Effector memory CD4-positive, alpha-beta T cell (primary cell): Measurements from ENCODE around the gene CDH20.

Experiments
- DNase-seq, 3 donors: peaks; one replicate each; pipeline ENCODE4 v3.0.0-alpha.2; 2020
- H3K27ac ChIP-seq: 2 replicates; pipeline ENCODE4 v1.7.0; 2013; ENCODE audit warnings: mild to moderate bottlenecking, low read length, moderate library complexity; ENCODE audit not compliant: insufficient read depth, poor library complexity, severe bottlenecking
- H3K27me3 ChIP-seq: replicated peaks from 2 replicates; pipeline ENCODE4 v1.7.0; 2013; ENCODE audit warnings: mild to moderate bottlenecking, low read length; ENCODE audit not compliant: insufficient read depth, control insufficient read depth, poor library complexity, severe bottlenecking
- H3K36me3 ChIP-seq: 2 replicates; pipeline ENCODE4 v1.7.0; 2013; ENCODE audit warnings: mild to moderate bottlenecking, low read length, moderate library complexity; ENCODE audit not compliant: control insufficient read depth, insufficient read depth
- H3K4me1 ChIP-seq: 2 replicates; pipeline ENCODE4 v1.7.0; 2013; ENCODE audit warnings: low read length, mild to moderate bottlenecking; ENCODE audit not compliant: control insufficient read depth, insufficient read depth, poor library complexity, severe bottlenecking
- H3K4me3 ChIP-seq: 2 replicates; pipeline ENCODE4 v1.7.0; 2013; ENCODE audit warnings: low read length, low read depth, mild to moderate bottlenecking; ENCODE audit not compliant: insufficient read depth, poor library complexity, severe bottlenecking
- H3K9me3 ChIP-seq: 2 replicates; pipeline ENCODE4 v1.7.0; 2013; ENCODE audit warnings: mild to moderate bottlenecking, low read length, moderate library complexity; ENCODE audit not compliant: control insufficient read depth

Gene CDH20

DNA sequence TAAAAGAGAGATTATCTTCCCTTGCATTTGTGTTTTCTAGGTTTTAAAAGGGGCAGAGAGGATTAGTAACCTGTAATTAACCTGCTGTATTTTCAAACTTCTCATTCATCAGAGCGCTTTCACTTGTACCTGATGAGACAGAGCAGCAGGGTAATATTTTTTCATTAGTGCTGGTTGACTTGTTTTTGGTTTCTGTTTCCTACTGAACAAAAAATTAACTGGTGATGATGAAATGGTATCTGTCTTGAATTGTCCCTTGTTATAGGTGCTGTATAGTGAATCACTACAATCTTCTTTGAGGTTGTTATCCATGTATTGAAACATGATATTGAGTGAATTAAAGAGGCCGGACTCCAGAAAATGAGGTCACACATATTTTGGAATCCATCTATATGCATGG lies 37.9 kb downstream of the CDH20 start:
- no peaks in the 10 kb centered on the region for H3K36me3 ChIP-seq
- no peaks in the 10 kb centered on the region for H3K27me3 ChIP-seq
- no peak for DNase-seq
- no peak overlapping the region for H3K4me3 ChIP-seq
- no peak overlapping the region for H3K27ac ChIP-seq
- H3K9me3 ChIP-seq = no peaks in the 10 kb centered on the region
- H3K4me1 ChIP-seq = no peaks in the 10 kb centered on the region

- Histone ChIP-seq H3K4me3 (no peak overlapping the region), H3K27me3 (no peaks in the 10 kb centered on the region), H3K9me3 (no peaks in the 10 kb centered on the region), H3K36me3 (no peaks in the 10 kb centered on the region), H3K27ac (no peak overlapping the region), H3K4me1 (no peaks in the 10 kb centered on the region)
- DNase-seq = no peak
These were observed 46.6 kb downstream of the CDH20 start for GRCh38 chr18:61379827-61380226.

- no peaks in the 10 kb centered on the region for H3K27me3 ChIP-seq
- no peaks in the 10 kb centered on the region for H3K36me3 ChIP-seq
- H3K9me3 ChIP-seq = no peaks in the 10 kb centered on the region
- no peak overlapping the region for H3K27ac ChIP-seq
- no peak for DNase-seq
- H3K4me1 ChIP-seq = no peaks in the 10 kb centered on the region
- H3K4me3 ChIP-seq = no peak overlapping the region
These were observed 54.8 kb downstream of the CDH20 start for GRCh38 chr18:61388010-61388409.

GRCh38 chr18:61394983-61395382 lies 61.8 kb downstream of the CDH20 start:
- no peak for DNase-seq
- Histone ChIP-seq H3K9me3 (no peaks in the 10 kb centered on the region), H3K27me3 (no peaks in the 10 kb centered on the region), H3K4me1 (no peaks in the 10 kb centered on the region), H3K4me3 (no peak overlapping the region), H3K36me3 (no peaks in the 10 kb centered on the region), H3K27ac (no peak overlapping the region)

- Histone ChIP-seq H3K9me3 (no peaks in the 10 kb centered on the region), H3K27me3 (no peaks in the 10 kb centered on the region), H3K27ac (no peak overlapping the region)
These were observed 64.0 kb downstream of the CDH20 start for GRCh38 chr18:61397222-61397621.

DNA sequence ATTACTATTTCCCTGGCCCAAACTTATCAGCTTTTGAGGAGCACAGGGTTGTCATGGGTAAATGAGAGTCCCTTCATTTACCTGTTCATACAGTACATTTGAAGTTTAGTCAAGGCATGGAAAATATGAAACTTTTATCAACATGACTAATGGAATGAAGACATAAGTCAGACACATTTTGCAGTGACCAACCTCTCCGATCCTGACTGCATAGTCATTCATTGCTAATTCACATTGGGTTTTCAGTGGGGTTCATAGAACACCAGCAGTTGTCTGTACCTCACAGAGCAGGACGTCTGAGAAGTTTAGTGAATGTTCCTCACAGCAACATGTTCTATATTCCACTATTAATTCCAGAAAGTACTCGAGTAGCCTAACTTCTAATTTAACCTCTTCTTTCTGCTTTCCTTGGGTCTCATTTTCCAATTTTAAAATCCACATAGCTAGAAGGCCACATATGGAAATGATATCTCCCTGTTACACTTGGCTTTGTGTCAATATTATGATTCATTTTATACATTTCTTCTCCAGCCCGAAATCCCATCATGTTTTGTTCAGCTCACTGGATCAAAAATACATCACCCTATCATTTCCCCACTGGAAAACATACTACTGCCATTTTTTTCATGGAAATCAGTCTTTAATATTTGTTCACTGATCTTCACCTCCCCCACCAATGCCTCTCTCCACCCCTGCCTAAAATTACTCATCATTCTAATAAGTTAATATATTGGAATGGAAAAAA lies 65.9 kb downstream of the CDH20 start:
- Histone ChIP-seq H3K9me3 (no peaks in the 10 kb centered on the region), H3K27me3 (no peaks in the 10 kb centered on the region), H3K4me1 (no peaks in the 10 kb centered on the region), H3K4me3 (no peak overlapping the region), H3K27ac (no peak overlapping the region), H3K36me3 (no peaks in the 10 kb centered on the region)
- no peak for DNase-seq

More at GRCh38 chr18:61397222-61397621, 64.0 kb downstream of the CDH20 start:
- no peaks in the 10 kb centered on the region for H3K4me1 ChIP-seq
- no peaks in the 10 kb centered on the region for H3K36me3 ChIP-seq
- no peak for DNase-seq
- H3K4me3 ChIP-seq = no peak overlapping the region

- H3K27ac ChIP-seq = no peak overlapping the region
- no peak for DNase-seq
- no peaks in the 10 kb centered on the region for H3K36me3 ChIP-seq
- H3K4me1 ChIP-seq = no peaks in the 10 kb centered on the region
- no peak overlapping the region for H3K4me3 ChIP-seq
- no peaks in the 10 kb centered on the region for H3K27me3 ChIP-seq
- H3K9me3 ChIP-seq = no peaks in the 10 kb centered on the region
These were observed 66.9 kb downstream of the CDH20 start for GRCh38 chr18:61400016-61400635.

DNA sequence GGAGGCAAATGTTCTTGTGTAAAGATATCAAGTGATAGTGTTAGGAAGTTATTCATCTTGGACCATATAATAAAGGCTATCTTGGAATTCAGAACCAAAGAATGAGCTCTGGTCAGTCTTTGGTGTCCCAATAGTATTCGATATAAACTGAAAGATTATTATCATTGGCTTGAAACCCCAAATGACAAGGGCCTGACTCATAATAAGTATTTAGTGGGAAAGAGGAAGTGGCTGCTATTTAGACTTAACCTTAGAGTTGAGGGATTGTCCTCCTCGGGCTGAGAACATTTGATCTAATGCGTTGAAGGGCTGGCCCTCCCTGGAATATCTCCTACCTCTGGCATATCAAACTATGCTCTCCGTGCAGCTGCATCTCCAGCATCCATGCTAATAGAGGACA lies 67.5 kb downstream of the CDH20 start:
- DNase-seq = no peak
- H3K27me3 ChIP-seq = no peaks in the 10 kb centered on the region
- no peaks in the 10 kb centered on the region for H3K36me3 ChIP-seq
- no peak overlapping the region for H3K27ac ChIP-seq
- no peak overlapping the region for H3K4me3 ChIP-seq
- H3K9me3 ChIP-seq = no peaks in the 10 kb centered on the region
- no peaks in the 10 kb centered on the region for H3K4me1 ChIP-seq

GRCh38 chr18:61402726-61403125 lies 69.5 kb downstream of the CDH20 start:
- no peak for DNase-seq
- Histone ChIP-seq H3K36me3 (no peaks in the 10 kb centered on the region), H3K4me3 (no peak overlapping the region), H3K27me3 (no peaks in the 10 kb centered on the region), H3K9me3 (no peaks in the 10 kb centered on the region), H3K27ac (no peak overlapping the region), H3K4me1 (no peaks in the 10 kb centered on the region)

DNA sequence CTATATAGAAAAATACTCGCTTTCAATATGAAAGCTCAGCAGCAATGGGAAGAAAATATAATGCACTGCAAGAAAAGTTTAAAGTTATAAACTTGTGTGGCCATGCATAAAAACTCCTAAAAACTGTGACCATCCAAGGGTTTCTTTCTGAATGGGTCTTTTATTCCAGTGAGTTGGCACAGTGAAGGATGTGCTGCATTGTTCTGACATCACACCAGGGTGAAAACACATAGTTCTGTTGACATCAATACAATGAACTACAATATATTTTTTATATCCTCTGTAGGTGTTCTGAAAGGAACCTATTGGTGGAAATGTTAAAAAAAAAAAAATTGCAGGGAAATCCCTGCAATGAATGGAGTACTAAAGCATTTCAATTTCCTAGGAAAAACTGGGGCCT lies 80.2 kb downstream of the CDH20 start:
- H3K4me1 ChIP-seq = no peaks in the 10 kb centered on the region
- no peaks in the 10 kb centered on the region for H3K27me3 ChIP-seq
- no peak overlapping the region for H3K27ac ChIP-seq
- no peaks in the 10 kb centered on the region for H3K36me3 ChIP-seq
- no peak for DNase-seq
- no peak overlapping the region for H3K4me3 ChIP-seq
- no peaks in the 10 kb centered on the region for H3K9me3 ChIP-seq
